GM20431 (cell line): ENCODE results near the gene CALU.

Source experiments
- in situ Hi-C: fragments of 300-500 bp; cut with MseI, MboI; formaldehyde crosslinking; loops from one replicate; pipeline ENCODE4 v1.15.0; 2020; ENCODE audit warnings: low sequenced_read_pairs; ENCODE audit not compliant: unreplicated experiment

The CALU gene

GRCh38 chr7:128739048-128739962, at the start of gene CALU:
TSS of gene CALU (plus strand) at chr7:128739359. CDS start at chr7:128748584, 9,225 bp downstream.
- in situ Hi-C loops, result no loop called here

GRCh38 chr7:128691227-128691626, 47.9 kb upstream of the CALU start:
- in situ Hi-C loops, result no loop called here

- in situ Hi-C loops, result no loop called here
Observed at GRCh38 chr7:128692623-128693270, 46.4 kb upstream of the CALU start.

GRCh38 chr7:128693373-128694015, 45.7 kb upstream of the CALU start:
- in situ Hi-C loops, result no loop called here

GRCh38 chr7:128694738-128695137, 44.4 kb upstream of the CALU start:
- in situ Hi-C loops, result no loop called here

- in situ Hi-C loops, result no loop called here
Observed at GRCh38 chr7:128697302-128697905, 41.8 kb upstream of the CALU start.

GRCh38 chr7:128699196-128699712, 39.9 kb upstream of the CALU start:
- in situ Hi-C loops, result no loop called here

- in situ Hi-C loops, result no loop called here
Observed at GRCh38 chr7:128699895-128700294, 39.3 kb upstream of the CALU start.

- in situ Hi-C loops, result no loop called here
Observed at GRCh38 chr7:128701062-128701785, 37.9 kb upstream of the CALU start.

- in situ Hi-C loops, result no loop called here
Observed at GRCh38 chr7:128703609-128704241, 35.4 kb upstream of the CALU start.

GRCh38 chr7:128705891-128706333, 33.2 kb upstream of the CALU start:
- in situ Hi-C loops, result no loop called here

- in situ Hi-C loops, result no loop called here
Observed at GRCh38 chr7:128707752-128708151, 31.4 kb upstream of the CALU start.

GRCh38 chr7:128708235-128708634, 30.9 kb upstream of the CALU start:
- in situ Hi-C loops, result no loop called here

- in situ Hi-C loops, result no loop called here
Observed at GRCh38 chr7:128708824-128709223, 30.3 kb upstream of the CALU start.

- in situ Hi-C loops, result no loop called here
Observed at GRCh38 chr7:128710481-128710880, 28.7 kb upstream of the CALU start.

- in situ Hi-C loops, result no loop called here
Observed at GRCh38 chr7:128713794-128714193, 25.4 kb upstream of the CALU start.

GRCh38 chr7:128714701-128715495, 24.3 kb upstream of the CALU start:
- in situ Hi-C loops, result no loop called here

- in situ Hi-C loops, result no loop called here
Observed at GRCh38 chr7:128718967-128719642, 20.1 kb upstream of the CALU start.
